HG02973 (cell line): ENCODE data around the gene FOXF2.

ENCODE experiments used
- ATAC-seq: cut with Tn5 transposase; IDR thresholded peaks from one replicate; pipeline ENCODE4 v1.9.1; 2021; ENCODE audit warnings: moderate library complexity; ENCODE audit not compliant: unreplicated experiment

FOXF2 gene

GRCh38 chr6:1405221-1405620 lies 15.8 kb downstream of the FOXF2 start:
- no peak for ATAC-seq

- ATAC-seq, result no peak
These were observed 17.1 kb downstream of the FOXF2 start for GRCh38 chr6:1406306-1407072.

GRCh38 chr6:1407499-1407990 lies 18.2 kb downstream of the FOXF2 start:
- no peak for ATAC-seq

GRCh38 chr6:1409774-1410465 lies 20.5 kb downstream of the FOXF2 start:
- ATAC-seq, result no peak

GRCh38 chr6:1412901-1413300 lies 23.5 kb downstream of the FOXF2 start:
- no peak for ATAC-seq

GRCh38 chr6:1415416-1416063 lies 26.2 kb downstream of the FOXF2 start:
- ATAC-seq, result no peak

GRCh38 chr6:1416191-1416760 lies 26.9 kb downstream of the FOXF2 start:
- no peak for ATAC-seq

GRCh38 chr6:1416820-1417219 lies 27.4 kb downstream of the FOXF2 start:
- no peak for ATAC-seq

- ATAC-seq, result no peak
These were observed 28.3 kb downstream of the FOXF2 start for GRCh38 chr6:1417718-1418117.

- no peak for ATAC-seq
These were observed 29.3 kb downstream of the FOXF2 start for GRCh38 chr6:1418471-1419191.

- ATAC-seq, result no peak
These were observed 31.0 kb downstream of the FOXF2 start for GRCh38 chr6:1420382-1420781.

- ATAC-seq, result no peak
These were observed 32.9 kb downstream of the FOXF2 start for GRCh38 chr6:1422290-1422689.

GRCh38 chr6:1423578-1423977 lies 34.2 kb downstream of the FOXF2 start:
- ATAC-seq, result no peak

- ATAC-seq, result no peak
These were observed 35.0 kb downstream of the FOXF2 start for GRCh38 chr6:1424306-1424927.

GRCh38 chr6:1426416-1426815 lies 37.0 kb downstream of the FOXF2 start:
- no peak for ATAC-seq

- no peak for ATAC-seq
These were observed 46.4 kb downstream of the FOXF2 start for GRCh38 chr6:1435806-1436205.

- no peak for ATAC-seq
These were observed 47.2 kb downstream of the FOXF2 start for GRCh38 chr6:1436334-1437306.

- ATAC-seq, result no peak
These were observed 48.4 kb downstream of the FOXF2 start for GRCh38 chr6:1437553-1438406.
